Measurements from ENCODE around the gene UTP25.
"Not testable (repeated sequence)": the region's sequence is repeated elsewhere in the genome, so short reads cannot be mapped to it uniquely, and the experiment has no call there.

Gene UTP25

GRCh38 chr1:209786146-209786545, 41.6 kb upstream of the UTP25 start:
- in situ Hi-C loops (cut with HindIII; ENCODE audit: low sequenced_read_pairs): no loop called here
- no peak for DNase-seq (ENCODE audit: low read depth, low spot score)
- TF ChIP-seq CTCF (IDR thresholded peaks at IDR 0.05; ENCODE audit: low read depth, low read length): no peak
- no peak overlapping the region for H3K4me3 ChIP-seq (ENCODE audit: low read depth, low read length)

GRCh38 chr1:209787551-209787950, 40.2 kb upstream of the UTP25 start:
- DNase-seq (ENCODE audit: low read depth, low spot score): no peak
- H3K4me3 ChIP-seq (ENCODE audit: low read depth, low read length): no peak overlapping the region
- no peak for TF ChIP-seq CTCF (IDR thresholded peaks at IDR 0.05; ENCODE audit: low read depth, low read length)
- in situ Hi-C loops (cut with HindIII; ENCODE audit: low sequenced_read_pairs): no loop called here

- TF ChIP-seq CTCF (IDR thresholded peaks at IDR 0.05; ENCODE audit: low read depth, low read length): no peak
- in situ Hi-C loops (cut with HindIII; ENCODE audit: low sequenced_read_pairs): no loop called here
- no peak overlapping the region for H3K4me3 ChIP-seq (ENCODE audit: low read depth, low read length)
- no peak for DNase-seq (ENCODE audit: low read depth, low spot score)
Measured at GRCh38 chr1:209789245-209789644, 38.5 kb upstream of the UTP25 start.

- no peak for DNase-seq (ENCODE audit: low read depth, low spot score)
- no peak overlapping the region for H3K4me3 ChIP-seq (ENCODE audit: low read depth, low read length)
- in situ Hi-C loops (cut with HindIII; ENCODE audit: low sequenced_read_pairs): no loop called here
- no peak for TF ChIP-seq CTCF (IDR thresholded peaks at IDR 0.05; ENCODE audit: low read depth, low read length)
Measured at GRCh38 chr1:209790286-209791193, 37.2 kb upstream of the UTP25 start.

GRCh38 chr1:209791920-209792319, 35.9 kb upstream of the UTP25 start:
- no peak for DNase-seq (ENCODE audit: low read depth, low spot score)
- in situ Hi-C loops (cut with HindIII; ENCODE audit: low sequenced_read_pairs): no loop called here
- no peak for TF ChIP-seq CTCF (IDR thresholded peaks at IDR 0.05; ENCODE audit: low read depth, low read length)
- no peak overlapping the region for H3K4me3 ChIP-seq (ENCODE audit: low read depth, low read length)

- DNase-seq (ENCODE audit: low read depth, low spot score); in situ Hi-C loops (cut with HindIII; ENCODE audit: low sequenced_read_pairs); H3K4me3 ChIP-seq (ENCODE audit: low read depth, low read length): not testable (repeated sequence)
Measured at GRCh38 chr1:209793711-209794110, 34.1 kb upstream of the UTP25 start.

GRCh38 chr1:209797978-209798639, 29.7 kb upstream of the UTP25 start:
- no peak for DNase-seq (ENCODE audit: low read depth, low spot score)
- TF ChIP-seq CTCF (IDR thresholded peaks at IDR 0.05; ENCODE audit: low read depth, low read length): no peak
- in situ Hi-C loops (cut with HindIII; ENCODE audit: low sequenced_read_pairs): no loop called here
- H3K4me3 ChIP-seq (ENCODE audit: low read depth, low read length): no peak overlapping the region
